ENCODE results near the gene SELENON. TPM values are rescaled to one million over a fixed set of nuclear protein-coding genes. Genes with fewer than 3 reads are reported as not detected.

The SELENON gene, protein sequence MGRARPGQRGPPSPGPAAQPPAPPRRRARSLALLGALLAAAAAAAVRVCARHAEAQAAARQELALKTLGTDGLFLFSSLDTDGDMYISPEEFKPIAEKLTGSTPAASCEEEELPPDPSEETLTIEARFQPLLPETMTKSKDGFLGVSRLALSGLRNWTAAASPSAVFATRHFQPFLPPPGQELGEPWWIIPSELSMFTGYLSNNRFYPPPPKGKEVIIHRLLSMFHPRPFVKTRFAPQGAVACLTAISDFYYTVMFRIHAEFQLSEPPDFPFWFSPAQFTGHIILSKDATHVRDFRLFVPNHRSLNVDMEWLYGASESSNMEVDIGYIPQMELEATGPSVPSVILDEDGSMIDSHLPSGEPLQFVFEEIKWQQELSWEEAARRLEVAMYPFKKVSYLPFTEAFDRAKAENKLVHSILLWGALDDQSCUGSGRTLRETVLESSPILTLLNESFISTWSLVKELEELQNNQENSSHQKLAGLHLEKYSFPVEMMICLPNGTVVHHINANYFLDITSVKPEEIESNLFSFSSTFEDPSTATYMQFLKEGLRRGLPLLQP
- 54.3 to 64.6 TPM (median 62.1 TPM) in 5 replicates for total RNA-seq (2022; extraction: Qiagen RNA extraction)

DNA sequence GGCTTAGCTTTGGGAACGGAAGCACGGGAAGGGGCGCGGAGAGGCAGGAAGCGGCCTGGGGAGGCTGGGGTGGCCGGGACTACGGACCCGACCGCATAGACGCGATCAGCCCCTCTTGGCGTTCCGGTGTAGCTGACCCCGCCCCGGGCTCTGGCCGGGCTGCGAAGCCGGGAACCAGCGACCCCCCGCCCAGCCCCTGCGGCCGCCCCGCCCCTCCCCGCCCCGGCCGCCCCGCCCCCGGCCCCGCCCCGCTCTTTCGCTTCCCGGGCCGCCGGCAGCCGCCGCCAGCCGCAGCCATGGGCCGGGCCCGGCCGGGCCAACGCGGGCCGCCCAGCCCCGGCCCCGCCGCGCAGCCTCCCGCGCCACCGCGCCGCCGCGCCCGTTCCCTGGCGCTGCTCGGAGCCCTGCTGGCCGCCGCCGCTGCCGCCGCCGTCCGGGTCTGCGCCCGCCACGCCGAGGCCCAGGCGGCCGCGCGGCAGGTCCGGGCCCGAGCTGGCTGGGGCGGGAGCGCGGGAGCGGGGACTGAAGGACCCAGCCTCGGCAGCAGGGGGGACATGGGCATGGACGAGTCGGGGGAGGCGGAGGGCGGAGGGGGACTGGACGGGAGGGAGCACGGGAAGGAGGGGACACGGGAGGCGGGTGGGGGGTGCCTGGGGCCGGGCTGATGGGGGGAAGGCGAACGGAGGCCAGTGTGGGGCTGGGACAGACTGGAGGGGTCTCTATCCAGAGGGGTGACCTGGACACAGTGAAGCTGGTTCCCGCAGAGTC is at the start of gene SELENON:
Gene SELENON, plus strand, starts transcription at position 259 of the 768 bp plus-strand sequence. Its CDS starts 38 bp downstream, at position 297.

DNA sequence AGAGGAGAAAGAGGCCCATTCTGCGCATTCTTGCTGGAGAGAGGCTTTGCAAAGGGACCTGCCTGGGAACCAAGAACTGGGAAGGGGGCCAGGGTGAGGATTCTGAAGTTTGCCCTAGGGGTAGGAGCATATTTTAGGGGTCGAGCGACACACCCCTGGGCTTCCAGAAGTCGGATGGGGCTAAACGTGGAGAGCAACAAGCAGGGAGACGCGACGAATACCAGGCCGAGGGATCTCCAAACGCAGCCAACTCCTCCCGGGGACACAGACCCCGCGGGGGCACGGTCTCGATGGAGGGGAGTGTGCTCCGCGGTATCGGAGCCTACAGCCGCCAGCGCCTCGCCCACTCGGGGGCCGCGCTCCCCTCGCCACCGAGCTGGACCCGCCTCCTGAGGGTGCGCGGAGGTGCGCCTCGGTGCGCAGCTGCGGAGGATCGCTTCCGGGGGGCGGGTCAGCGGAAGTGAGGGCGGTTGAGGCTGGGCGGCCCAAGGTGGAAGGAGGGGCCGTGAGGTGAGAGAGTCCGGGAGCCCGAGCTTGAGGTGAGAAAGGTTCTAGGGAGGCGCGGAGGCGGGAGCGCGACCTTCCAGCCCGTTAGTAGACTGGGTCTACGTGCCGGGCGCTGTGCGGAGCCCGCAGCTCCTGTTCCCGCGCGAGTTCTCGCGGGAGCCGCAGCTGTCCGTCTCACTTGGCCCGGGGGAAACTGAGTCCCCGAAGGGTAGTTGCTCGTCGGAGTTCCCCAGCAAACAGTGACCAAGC is 19.7 kb downstream of the SELENON start, which contains the start of gene MTFR1L:
Gene MTFR1L, plus strand, starts transcription at position 464 of the 756 bp plus-strand sequence. CDS start 3,151 bp downstream, outside the sequence.

DNA sequence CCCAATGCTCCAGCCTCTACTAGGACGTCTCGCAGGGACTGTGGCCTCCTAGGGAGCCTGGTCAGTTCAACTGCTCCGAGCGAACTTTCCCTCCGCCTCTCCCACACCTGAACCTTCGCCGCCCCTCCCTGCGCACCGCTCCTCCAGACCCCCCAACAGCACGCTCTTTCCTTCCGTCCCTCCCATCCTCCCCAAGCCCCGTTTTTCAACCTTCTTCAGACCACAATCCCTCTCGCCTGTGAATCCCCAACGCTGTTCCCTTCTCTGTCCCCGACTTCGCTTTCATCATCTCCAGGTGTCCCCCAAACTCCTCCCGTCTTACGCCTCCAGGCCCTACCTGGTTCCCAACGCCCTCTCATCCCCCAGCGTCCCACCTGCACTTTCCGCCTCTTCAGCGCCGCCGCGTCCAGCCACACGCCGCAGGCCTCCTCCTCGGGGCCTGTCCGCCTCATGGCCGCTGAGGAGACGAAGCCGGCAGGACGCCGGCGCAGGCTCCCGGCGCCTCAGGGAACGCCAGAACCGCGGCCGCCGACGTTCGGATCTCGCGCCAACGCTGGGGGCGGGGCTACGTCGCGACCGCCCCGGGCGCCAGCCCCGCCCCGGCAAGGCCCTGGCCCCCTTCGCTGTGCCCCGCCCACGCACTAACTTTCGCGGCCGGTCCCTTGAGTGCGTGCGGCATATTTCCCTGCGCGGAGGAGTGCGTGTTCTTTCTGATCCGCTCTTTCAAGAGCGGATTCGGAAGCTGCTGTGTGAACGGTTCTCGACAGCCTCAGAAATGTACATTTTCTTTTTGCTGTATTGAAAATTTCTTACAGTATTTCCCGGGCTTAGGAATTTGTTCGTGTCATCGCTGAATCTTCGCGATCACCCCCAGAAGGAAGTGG is 59.2 kb downstream of the SELENON start, which contains the start of gene AUNIP:
Gene AUNIP, minus strand, starts transcription at position 552 of the 884 bp plus-strand sequence. Its CDS starts 100 bp downstream, at position 452.

Other genes starting within 250 kb of the SELENON start
- gene MAN1C1, start 183.4 kb upstream of the SELENON start, total RNA-seq (2022; extraction: Qiagen RNA extraction): 0.18 to 0.40 TPM (median 0.22 TPM) in 5 replicates
- gene MTFR1L, start 19.8 kb downstream of the SELENON start, total RNA-seq (2022; extraction: Qiagen RNA extraction): 23.1 to 26.1 TPM (median 25.4 TPM) in 5 replicates
- gene AUNIP, start 59.3 kb downstream of the SELENON start, total RNA-seq (2022; extraction: Qiagen RNA extraction): 6.0 to 8.0 TPM (median 6.4 TPM) in 5 replicates
- 3.7 to 5.3 TPM (median 4.7 TPM) in 5 replicates for gene PAQR7, start 75.5 kb downstream of the SELENON start, total RNA-seq (2022; extraction: Qiagen RNA extraction)
- 181 to 210 TPM (median 197 TPM) in 5 replicates for gene STMN1, start 106.2 kb downstream of the SELENON start, total RNA-seq (2022; extraction: Qiagen RNA extraction)
- gene PAFAH2, start 197.9 kb downstream of the SELENON start, total RNA-seq (2022; extraction: Qiagen RNA extraction): 7.5 to 9.6 TPM (median 7.6 TPM) in 5 replicates
- 0.01 to 0.04 TPM in 2 of 5 replicates, not detected in the others for gene EXTL1, start 221.6 kb downstream of the SELENON start, total RNA-seq (2022; extraction: Qiagen RNA extraction)
- gene SLC30A2, start 245.9 kb downstream of the SELENON start, total RNA-seq (2022; extraction: Qiagen RNA extraction): 0.03 to 0.10 TPM (median 0.09 TPM) in 5 replicates

All from A549 treated with CORT108297 at 1 μM for 4 hours (cell line).